HG03457 (cell line): ENCODE data around the gene BBS1.
A peak's percentile ranks its signal among the peaks of the same experiment; 100 is the strongest.
"Not testable (repeated sequence)": the region's sequence is repeated elsewhere in the genome, so short reads cannot be mapped to it uniquely, and the experiment has no call there.

ENCODE experiments used
- ATAC-seq: cut with Tn5 transposase; IDR thresholded peaks from one replicate; pipeline ENCODE4 v1.9.1; 2021; ENCODE audit warnings: moderate number of reproducible peaks; ENCODE audit not compliant: unreplicated experiment

BBS1 gene

DNA sequence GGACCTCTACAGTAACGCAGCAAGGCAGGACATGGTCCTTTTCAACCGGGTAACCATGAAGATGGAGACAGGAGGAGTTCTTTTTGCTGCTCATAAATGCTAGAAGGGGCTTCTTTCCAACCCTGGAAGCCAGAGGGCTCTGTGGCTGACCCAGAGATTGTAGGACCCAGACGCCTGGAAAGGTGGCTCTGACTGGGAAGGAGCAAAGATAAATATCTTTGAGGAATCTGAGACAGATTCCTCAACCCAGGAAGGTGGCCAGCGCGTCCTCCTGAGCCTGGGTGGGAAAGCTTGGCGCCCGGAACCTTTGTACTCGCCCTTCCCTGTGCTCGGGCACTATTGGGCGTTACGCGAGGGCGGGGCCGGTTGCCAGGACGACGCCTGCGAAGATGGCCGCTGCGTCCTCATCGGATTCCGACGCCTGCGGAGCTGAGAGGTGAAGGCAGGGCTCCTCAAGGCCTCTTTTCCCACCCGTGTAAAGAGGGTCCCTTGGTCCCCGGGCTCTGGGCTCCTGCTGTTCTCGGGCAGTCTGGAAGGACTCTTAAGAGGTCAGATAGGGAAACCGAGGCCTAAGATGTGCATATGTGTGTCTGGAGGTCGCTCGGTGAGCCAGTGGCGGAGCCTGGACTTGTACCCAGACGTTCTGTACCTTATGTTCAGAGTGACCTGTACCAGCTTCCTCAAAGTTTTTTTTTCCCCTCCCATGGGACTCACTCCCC, at the start of gene BBS1:
BBS1 (plus strand) TSS at position 365 of the 719 bp plus-strand sequence; CDS start at position 390, 25 bp downstream.
- no peak for ATAC-seq

GRCh38 chr11:66462010-66462409, 48.4 kb upstream of the BBS1 start:
- ATAC-seq: no peak

DNA sequence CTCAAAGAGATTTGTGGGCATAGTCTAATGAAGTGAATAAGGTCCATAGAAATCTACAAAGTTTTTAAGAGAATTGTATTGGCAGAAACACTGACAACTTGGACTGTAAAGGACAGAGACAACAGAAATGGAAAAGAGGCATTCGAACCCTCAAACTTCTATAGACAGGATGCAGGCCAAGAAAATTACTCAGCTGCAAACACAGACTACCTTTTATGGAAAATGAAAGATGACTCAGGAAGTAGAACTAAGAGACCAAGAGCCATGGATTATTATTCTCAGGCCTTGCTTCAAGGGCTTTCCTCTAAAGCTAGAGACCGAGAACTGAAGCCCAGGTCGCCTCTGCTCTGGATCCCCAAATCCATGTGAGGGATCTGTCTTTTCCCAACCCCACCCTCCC, 47.5 kb upstream of the BBS1 start:
- no peak for ATAC-seq

DNA sequence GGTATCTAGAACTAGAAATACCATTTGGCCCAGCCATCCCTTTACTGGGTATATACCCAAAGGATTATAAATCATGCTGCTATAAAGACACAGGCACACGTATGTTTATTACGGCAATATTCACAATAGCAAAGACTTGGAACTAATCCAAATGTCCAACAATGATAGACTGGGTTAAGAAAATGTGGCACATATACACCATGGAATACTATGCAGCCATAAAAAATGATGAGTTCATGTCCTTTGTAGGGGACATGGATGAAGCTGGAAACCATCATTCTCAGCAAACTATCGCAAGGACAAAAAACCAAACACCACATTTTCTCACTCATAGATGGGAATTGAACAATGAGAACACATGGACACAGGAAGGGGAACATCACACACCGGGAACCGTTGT, 46.3 kb upstream of the BBS1 start:
- not testable (repeated sequence) for ATAC-seq

DNA sequence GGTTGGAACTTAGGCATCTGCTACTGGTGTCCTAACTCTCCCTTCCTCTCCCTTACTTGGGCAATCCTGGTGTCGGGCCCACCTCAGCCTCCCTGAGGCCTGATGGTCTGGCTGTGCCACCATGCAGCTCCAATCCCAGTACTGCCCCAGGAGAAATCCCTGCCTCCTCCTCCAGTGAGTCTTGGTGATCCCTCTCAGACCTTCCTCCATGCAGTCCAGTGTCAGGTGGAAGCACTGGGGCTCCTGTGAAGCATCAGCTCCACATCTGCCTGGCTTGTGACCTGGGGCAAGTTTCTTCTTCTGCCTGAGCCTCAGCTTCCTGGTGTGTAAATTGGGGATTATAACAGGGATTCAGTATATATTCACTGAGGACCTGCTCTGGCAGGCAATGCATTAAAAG, 45.5 kb upstream of the BBS1 start:
- no peak for ATAC-seq

DNA sequence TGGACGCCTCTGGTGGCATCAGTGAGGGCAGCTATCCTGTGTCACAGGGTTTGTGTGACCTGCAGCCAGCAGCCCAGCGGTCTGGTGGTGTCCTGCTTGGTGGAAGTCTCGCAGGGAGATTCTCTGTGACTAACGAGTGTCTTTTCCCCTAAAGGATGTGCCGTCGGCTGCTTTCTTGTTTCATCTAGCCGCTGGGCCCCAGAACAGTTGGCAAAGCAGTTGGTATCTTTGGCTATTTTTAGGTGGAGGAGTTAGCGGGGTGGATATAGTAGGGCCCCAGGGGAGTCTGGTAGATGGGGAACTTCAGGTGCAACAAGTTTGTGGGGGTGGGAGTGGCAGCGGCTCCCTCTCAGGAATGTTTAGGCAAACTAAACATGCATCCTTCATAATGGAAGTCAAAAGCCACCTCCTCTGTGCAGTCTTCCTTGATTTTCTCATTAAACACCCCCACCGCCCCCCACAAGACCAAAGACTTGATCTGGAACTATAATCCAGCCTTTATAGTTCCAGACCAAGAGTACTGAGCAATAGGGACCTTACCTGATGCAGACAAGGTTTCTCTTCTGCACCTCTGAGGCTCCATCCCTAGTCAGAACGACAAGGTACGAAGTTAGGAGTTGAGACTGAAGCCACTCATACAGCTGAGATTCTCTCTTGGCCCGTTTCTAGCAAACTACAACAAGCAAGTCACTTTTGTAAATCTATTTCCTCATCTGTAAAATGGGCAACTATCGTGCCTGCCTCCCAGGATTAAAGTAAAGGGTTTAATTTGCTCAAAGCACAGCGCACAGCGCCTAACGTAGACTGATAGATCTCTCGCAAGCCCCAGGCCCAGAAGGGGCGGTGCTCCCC, 44.8 kb upstream of the BBS1 start:
- ATAC-seq: no peak

DNA sequence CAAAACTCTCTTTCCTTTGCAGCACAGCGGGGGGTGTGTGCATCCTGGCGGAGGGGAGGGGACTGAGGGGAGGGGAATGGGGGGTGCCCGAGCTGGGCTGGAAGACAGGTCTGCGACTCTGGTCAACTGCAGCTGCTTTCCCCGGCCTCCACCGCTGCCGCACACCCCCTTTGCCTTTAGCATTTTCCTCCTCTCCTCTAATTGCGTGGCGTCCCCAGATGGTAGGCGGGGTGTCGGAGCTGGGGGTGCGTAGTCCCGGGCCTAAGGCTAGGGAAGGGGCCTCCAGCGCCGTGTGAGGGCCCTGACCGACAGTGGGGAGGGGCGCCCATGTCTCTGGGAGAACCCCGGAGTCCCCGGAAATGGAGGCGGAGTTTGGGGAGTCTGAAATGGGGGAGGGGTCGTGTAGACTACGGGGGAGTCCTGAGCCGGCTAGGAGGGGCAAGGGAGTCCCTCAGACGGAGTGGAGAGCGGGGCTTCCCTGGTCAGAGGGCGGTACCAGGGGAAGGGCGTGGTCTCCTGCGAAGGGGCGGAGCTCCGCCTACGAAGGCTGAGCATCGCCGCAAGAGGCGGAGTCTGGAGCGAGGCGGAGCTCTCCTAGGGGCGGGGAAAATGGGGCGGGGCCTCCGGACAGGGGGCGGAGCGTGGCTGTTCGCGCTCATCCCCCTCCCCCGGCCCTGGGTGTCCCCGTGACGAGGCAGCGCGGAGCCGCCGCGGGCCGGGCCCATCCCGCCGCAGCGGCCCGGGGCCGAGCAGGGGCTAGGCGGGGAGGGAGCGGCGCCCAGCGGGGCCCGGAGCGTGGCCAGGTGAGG, 44.0 kb upstream of the BBS1 start, which contains the start of gene PELI3:
PELI3 (plus strand) TSS at position 681 of the 809 bp plus-strand sequence. CDS start 1,224 bp downstream, outside the sequence.
- peak; percentile 64 for ATAC-seq

DNA sequence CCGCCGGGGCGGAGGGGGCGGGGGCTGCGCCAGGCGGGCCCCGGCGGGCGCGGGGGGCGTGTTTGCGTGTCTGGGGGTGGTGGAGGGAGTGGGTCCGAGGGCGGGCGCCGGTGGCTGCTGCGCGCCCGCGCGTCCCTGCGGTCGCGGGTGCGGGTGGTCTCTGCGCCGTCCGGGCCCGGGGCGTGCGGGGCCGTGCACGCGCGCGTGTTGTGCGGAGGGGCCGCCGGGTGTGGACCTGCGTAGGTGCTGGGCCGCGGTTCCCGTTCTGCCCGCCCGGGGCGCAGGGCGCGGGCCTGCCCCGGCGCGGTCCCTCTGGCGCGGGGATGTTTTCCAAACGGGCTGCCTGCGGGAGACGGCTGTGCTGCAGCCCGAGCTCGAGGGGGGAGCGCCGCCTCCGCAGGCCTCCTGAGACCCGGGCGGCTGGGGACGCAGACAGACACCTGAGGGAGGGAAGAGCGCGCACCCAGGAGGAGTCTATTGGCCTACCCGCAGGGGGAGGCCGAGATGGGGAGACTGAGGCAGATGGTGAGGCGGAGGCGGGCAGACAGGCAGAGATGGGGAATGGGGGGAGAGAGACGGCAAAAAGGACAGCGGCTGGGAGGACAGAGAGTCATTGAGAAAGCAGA, 43.3 kb upstream of the BBS1 start:
- ATAC-seq: no peak

DNA sequence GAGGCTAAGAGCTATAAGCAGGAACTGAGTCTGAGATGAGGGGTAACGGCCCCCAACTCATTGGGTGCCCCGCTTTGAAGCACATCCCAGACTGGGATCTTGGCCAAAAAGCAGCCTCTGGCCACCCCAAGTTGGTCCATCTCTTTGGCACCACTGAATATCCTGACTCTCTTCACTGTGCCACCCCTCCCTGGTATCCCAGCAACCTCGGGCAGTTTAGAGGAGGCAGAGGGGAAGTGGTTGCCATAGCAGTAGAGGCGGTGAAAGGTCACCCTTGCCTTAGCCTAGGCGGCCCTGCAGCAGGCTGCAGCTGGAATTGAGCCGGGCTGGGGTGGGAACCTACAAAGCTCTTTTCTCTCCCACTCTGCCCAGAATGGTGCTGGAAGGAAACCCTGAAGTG, 42.7 kb upstream of the BBS1 start:
- ATAC-seq: no peak

DNA sequence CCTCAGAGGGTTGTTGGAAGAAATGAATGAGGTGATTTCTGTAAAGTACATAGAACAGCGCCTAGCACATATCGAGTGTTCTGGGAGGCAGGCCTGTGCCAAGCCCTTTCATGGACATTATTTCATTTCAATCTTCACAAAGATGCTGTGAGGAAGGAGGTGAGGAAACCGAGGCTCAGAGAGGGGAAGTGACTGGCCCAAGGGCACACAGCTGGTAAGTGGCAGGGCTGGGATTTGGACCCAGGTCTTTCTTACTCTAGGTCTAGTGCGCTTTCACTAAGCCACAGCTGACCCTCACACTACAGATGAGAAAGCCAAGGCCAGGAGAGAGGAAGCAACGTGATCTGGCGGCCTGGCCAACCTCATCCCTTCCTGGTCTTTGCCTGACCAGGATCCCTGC, 41.7 kb upstream of the BBS1 start:
- ATAC-seq: no peak

- no peak for ATAC-seq
Observed at GRCh38 chr11:66469441-66469840, 41.0 kb upstream of the BBS1 start.

- ATAC-seq: no peak
Observed at GRCh38 chr11:66470015-66470414, 40.4 kb upstream of the BBS1 start.

DNA sequence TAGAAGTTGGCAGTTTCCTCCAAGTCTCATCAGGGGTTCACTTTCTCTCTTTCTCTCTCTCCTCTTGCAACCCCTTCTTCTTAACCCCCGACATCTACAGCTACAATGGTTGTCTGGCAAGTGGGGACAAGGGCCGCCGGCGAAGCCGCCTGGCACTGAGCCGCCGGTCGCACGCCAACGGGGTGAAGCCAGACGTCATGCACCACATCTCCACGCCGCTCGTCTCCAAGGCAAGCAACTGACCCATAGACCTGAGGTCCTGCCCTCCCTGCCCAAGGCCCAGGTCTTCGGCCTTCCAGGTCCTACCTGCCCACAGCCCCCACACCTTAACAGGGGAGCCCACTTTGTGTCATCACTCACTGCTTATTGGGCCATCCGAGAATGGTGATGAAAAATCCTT, 39.3 kb upstream of the BBS1 start:
- no peak for ATAC-seq

- ATAC-seq: no peak
Observed at GRCh38 chr11:66472054-66472453, 38.4 kb upstream of the BBS1 start.

GRCh38 chr11:66473167-66473566, 37.3 kb upstream of the BBS1 start:
- ATAC-seq: no peak

GRCh38 chr11:66473608-66474515, 36.6 kb upstream of the BBS1 start:
- ATAC-seq: no peak

GRCh38 chr11:66475349-66476172, 34.9 kb upstream of the BBS1 start:
- ATAC-seq: no peak

- no peak for ATAC-seq
Observed at GRCh38 chr11:66476173-66476840, 34.1 kb upstream of the BBS1 start.
